Cardiac muscle cell (in vitro differentiated cells and primary cell): Measurements from ENCODE around the gene UBAP1. TPM values are rescaled to one million over a fixed set of nuclear protein-coding genes. Genes with fewer than 3 reads are reported as not detected.

Source experiments
- DNase-seq, 2 donors: peaks; one replicate each; pipeline versions ENCODE4 v3.0.0 to v3.0.0-alpha.2; 2010 to 2017; ENCODE audit warnings: low read depth in 1 of 2, low spot score in 1 of 2
- H3K27ac ChIP-seq: fragments of 200-600 bp; sonication (generic); 2 replicates; pipeline ENCODE4 v1.5.1; 2016
- H3K27me3 ChIP-seq: fragments of 200-600 bp; sonication (generic); 2 replicates; pipeline ENCODE4 v1.6.0; 2016; ENCODE audit warnings: control low read depth
- H3K36me3 ChIP-seq: fragments of 200-600 bp; sonication (generic); 2 replicates; pipeline ENCODE4 v1.5.1; 2016; ENCODE audit warnings: control low read depth
- H3K4me1 ChIP-seq: fragments of 200-600 bp; sonication (generic); 2 replicates; pipeline ENCODE4 v1.8.1; 2017; ENCODE audit warnings: low read depth, mild to moderate bottlenecking, mixed run types
- H3K4me3 ChIP-seq: fragments of 200-600 bp; sonication (generic); 2 replicates; pipeline ENCODE4 v1.5.1; 2016; ENCODE audit warnings: mild to moderate bottlenecking
- H3K9me3 ChIP-seq: fragments of 200-600 bp; sonication (generic); 2 replicates; pipeline ENCODE4 v1.5.1; 2017; ENCODE audit warnings: low read depth, mild to moderate bottlenecking, control low read depth
- CTCF ChIP-seq: IDR thresholded peaks from 2 replicates; pipeline ENCODE4 v1.5.1; 2012; ENCODE audit warnings: low read depth, mild to moderate bottlenecking, low read length
- polyA plus RNA-seq: library from polyadenylated mRNA; unstranded; fragments of >200 nt; fragmentation: Nextera tagmentation; extraction: Ambion mirVana; gene quantifications from 2 replicates; pipeline ENCODE4 v1.2.1, GENCODE V29; 2016
- total RNA-seq: library from RNA; depleted of rRNA; stranded (reverse); fragments of >200 nt; gene quantifications from 2 replicates; pipeline ENCODE4 v1.2.3, GENCODE V29; 2016

UBAP1 gene
- total and polyA plus RNA-seq, 2 experiments from 2014 or later: 28.6 to 52.3 TPM

- peak; percentile 89 for TF ChIP-seq CTCF
- Histone ChIP-seq H3K4me1 (no peaks in the 10 kb centered on the region), H3K27me3 (no peaks in the 10 kb centered on the region), H3K36me3 (peaks cover 22% of the 10 kb centered on the region), H3K4me3 (no peak overlapping the region), H3K9me3 (no peaks in the 10 kb centered on the region), H3K27ac (peak overlapping the region; percentile 25)
- peak; percentile 62 to 72 for DNase-seq
These were observed 74.0 kb downstream of the UBAP1 start for GRCh38 chr9:34252670-34253459.

- H3K36me3 ChIP-seq: peaks cover 22% of the 10 kb centered on the region
- peak; percentile 30 to 68 for DNase-seq
- H3K4me1 ChIP-seq: no peaks in the 10 kb centered on the region
- no peak overlapping the region for H3K4me3 ChIP-seq
- TF ChIP-seq CTCF: peak; percentile 32
- H3K27ac ChIP-seq: peak overlapping the region; percentile 25
- no peaks in the 10 kb centered on the region for H3K9me3 ChIP-seq
- no peaks in the 10 kb centered on the region for H3K27me3 ChIP-seq
These were observed 74.6 kb downstream of the UBAP1 start for GRCh38 chr9:34253460-34253837.

GRCh38 chr9:34254141-34254913 is 75.5 kb downstream of the UBAP1 start:
- peaks cover 22% of the 10 kb centered on the region for H3K36me3 ChIP-seq
- TF ChIP-seq CTCF: no peak
- H3K27me3 ChIP-seq: no peaks in the 10 kb centered on the region
- no peak overlapping the region for H3K4me3 ChIP-seq
- H3K27ac ChIP-seq: peak overlapping the region; percentile 28
- peak in 1 of 2 donors; percentile 58 for DNase-seq
- no peaks in the 10 kb centered on the region for H3K4me1 ChIP-seq
- H3K9me3 ChIP-seq: no peaks in the 10 kb centered on the region

DNA sequence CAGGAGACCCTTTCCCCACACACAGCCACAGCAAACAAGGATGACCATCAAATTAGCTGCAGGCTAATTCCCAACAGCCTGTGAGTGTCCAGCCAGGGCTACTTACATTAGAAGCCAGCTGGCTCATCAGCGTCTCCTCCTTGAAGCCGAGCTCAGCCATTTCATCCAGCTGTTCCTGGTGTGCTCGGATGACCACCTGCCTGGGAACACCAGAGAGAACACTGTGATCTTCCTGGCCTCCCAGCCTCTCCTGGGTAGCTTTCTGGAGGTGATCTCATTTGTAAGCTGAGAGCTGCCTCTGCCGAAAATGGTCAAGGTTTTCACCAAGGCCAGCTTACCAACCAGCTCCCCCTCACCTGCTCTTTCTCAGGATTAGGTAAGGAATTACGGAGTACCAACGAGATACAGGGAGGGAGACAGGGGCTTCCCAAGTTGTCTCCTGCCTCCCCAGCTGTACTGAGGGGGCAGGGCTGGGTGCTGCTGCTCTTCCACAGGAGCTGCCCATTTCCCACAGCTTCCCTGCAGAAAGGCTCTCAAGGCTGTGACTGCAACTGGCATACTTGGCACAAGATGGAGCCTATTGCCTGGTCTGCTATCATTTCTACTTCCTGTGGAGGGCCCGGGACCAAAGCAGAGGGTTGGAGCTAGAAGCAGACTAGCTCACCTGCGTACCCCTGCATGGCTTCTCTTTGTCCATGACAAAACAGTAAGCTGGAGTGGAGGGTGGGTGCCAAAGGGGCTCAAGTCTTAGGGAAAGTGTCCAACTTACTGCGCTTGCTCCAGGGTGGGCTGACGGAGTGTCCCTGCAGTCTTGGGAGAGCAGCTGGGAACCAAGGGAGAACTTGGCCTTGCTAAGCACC is 76.4 kb downstream of the UBAP1 start:
- Histone ChIP-seq H3K36me3 (peaks cover 16% of the 10 kb centered on the region), H3K4me3 (no peak overlapping the region), H3K9me3 (no peaks in the 10 kb centered on the region), H3K4me1 (no peaks in the 10 kb centered on the region), H3K27me3 (no peaks in the 10 kb centered on the region), H3K27ac (peak overlapping the region; percentile 28)
- TF ChIP-seq CTCF: no peak
- peak in 1 of 2 donors; percentile 21 for DNase-seq

GRCh38 chr9:34256104-34256503 is 77.3 kb downstream of the UBAP1 start:
- peaks cover 8% of the 10 kb centered on the region for H3K36me3 ChIP-seq
- H3K27me3 ChIP-seq: no peaks in the 10 kb centered on the region
- H3K27ac ChIP-seq: no peak overlapping the region
- H3K4me3 ChIP-seq: no peak overlapping the region
- no peak for DNase-seq
- no peak for TF ChIP-seq CTCF
- no peaks in the 10 kb centered on the region for H3K9me3 ChIP-seq
- H3K4me1 ChIP-seq: no peaks in the 10 kb centered on the region
